Thoracic aorta (tissue), 2 donors: ENCODE measurements around the gene REXO4. TPM values are rescaled to one million over a fixed set of nuclear protein-coding genes. Genes with fewer than 3 reads are reported as not detected.

Experiments used
- ATAC-seq: fragments of 150-250 bp; one replicate; pipeline ENCODE4 v1.8.0; 2017; ENCODE audit warnings: low read depth; ENCODE audit not compliant: insufficient number of reproducible peaks, low FRiP score
- DNase-seq: peaks from one replicate; pipeline ENCODE4 v3.0.0-alpha.2; 2020; ENCODE audit warnings: low spot score
- H3K27ac ChIP-seq, 2 donors: fragments of 200-600 bp; sonication (generic); 1 replicate in 1 of 2; 2 replicates in 1 of 2; pipeline ENCODE4 v1.5.1; 2016; ENCODE audit warnings: mild to moderate bottlenecking in 2 of 2, moderate library complexity in 2 of 2
- H3K27me3 ChIP-seq: fragments of 200-600 bp; sonication (generic); replicated peaks from 2 replicates; pipeline ENCODE4 v1.6.0; 2016; ENCODE audit warnings: mild to moderate bottlenecking; ENCODE audit not compliant: insufficient read depth
- H3K36me3 ChIP-seq: fragments of 200-600 bp; sonication (generic); one replicate; pipeline ENCODE4 v1.5.1; 2016
- H3K4me1 ChIP-seq, 2 donors: fragments of 200-600 bp; sonication (generic); 1 replicate in 1 of 2; 2 replicates in 1 of 2; pipeline versions ENCODE4 v1.5.1 to v1.6.0; 2016; ENCODE audit warnings: low read depth in 2 of 2, mild to moderate bottlenecking in 1 of 2; ENCODE audit not compliant: control insufficient read depth in 1 of 2
- H3K4me3 ChIP-seq: fragments of 200-600 bp; sonication (generic); 2 replicates; pipeline ENCODE4 v1.5.1; 2016; ENCODE audit warnings: mild to moderate bottlenecking
- H3K9me3 ChIP-seq: fragments of 200-600 bp; sonication (generic); 2 replicates; pipeline ENCODE4 v1.5.1; 2016
- CTCF ChIP-seq: fragments of 200-600 bp; sonication (generic); IDR thresholded peaks from one replicate; pipeline ENCODE4 v1.5.1; 2019; ENCODE audit warnings: antibody characterized with exemption
- total RNA-seq, 2 donors: library from RNA; depleted of rRNA; stranded (reverse); fragments of >200 nt; gene quantifications; one replicate each; pipeline versions ENCODE4 v1.1.0 to v1.2.3, GENCODE V29; 2016

Gene REXO4
- total RNA-seq, 2 donors from 2014 or later = 7.7 to 18.6 TPM

- Histone ChIP-seq H3K9me3 (no peaks in the 10 kb centered on the region), H3K4me1 (peaks cover 25 to 68% of the 10 kb centered on the region in 2 donors), H3K27me3 (no peaks in the 10 kb centered on the region), H3K36me3 (peaks cover 28% of the 10 kb centered on the region), H3K4me3 (no peak overlapping the region), H3K27ac (no peak overlapping the region)
- TF ChIP-seq CTCF = no peak
- DNase-seq (no peak), ATAC-seq (no peak)
These were observed 48.4 kb downstream of the REXO4 start for GRCh38 chr9:133369422-133369821.

GRCh38 chr9:133368249-133368881 lies 49.4 kb downstream of the REXO4 start:
- H3K9me3 ChIP-seq = no peaks in the 10 kb centered on the region
- H3K27ac ChIP-seq = no peak overlapping the region
- TF ChIP-seq CTCF = no peak
- H3K4me1 ChIP-seq = peaks cover 19 to 58% of the 10 kb centered on the region in 2 donors
- peaks cover 38% of the 10 kb centered on the region for H3K36me3 ChIP-seq
- DNase-seq (no peak), ATAC-seq (peak; percentile 21)
- no peak overlapping the region for H3K4me3 ChIP-seq
- H3K27me3 ChIP-seq = no peaks in the 10 kb centered on the region

DNA sequence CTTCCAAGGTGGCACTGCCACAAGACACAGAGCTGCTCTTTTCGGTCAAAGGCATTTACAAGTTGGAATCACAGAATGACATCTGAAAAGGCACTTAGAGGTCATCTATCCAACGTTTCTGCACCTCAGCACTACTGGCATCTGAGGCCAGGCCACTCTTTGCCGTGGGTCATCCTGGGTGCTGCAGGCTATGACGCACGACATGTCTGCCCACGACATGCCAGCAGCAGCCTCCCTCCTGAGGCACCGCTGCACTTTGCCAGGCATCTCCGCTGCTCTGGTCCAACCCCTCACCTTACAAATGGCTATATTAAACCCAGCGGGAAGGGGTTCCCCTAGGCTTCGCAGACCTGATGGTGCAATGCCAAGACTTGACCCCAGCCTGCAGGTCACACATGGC lies 50.0 kb downstream of the REXO4 start:
- Histone ChIP-seq H3K4me1 (peaks cover 14 to 52% of the 10 kb centered on the region in 2 donors), H3K9me3 (no peaks in the 10 kb centered on the region), H3K27ac (no peak overlapping the region), H3K27me3 (no peaks in the 10 kb centered on the region), H3K36me3 (peaks cover 40% of the 10 kb centered on the region), H3K4me3 (no peak overlapping the region)
- DNase-seq = no peak
- no peak for TF ChIP-seq CTCF
- ATAC-seq = no peak

GRCh38 chr9:133367221-133367620 lies 50.6 kb downstream of the REXO4 start:
- no peaks in the 10 kb centered on the region for H3K9me3 ChIP-seq
- peaks cover 43% of the 10 kb centered on the region for H3K36me3 ChIP-seq
- DNase-seq = no peak
- H3K27ac ChIP-seq = no peak overlapping the region
- no peak overlapping the region for H3K4me3 ChIP-seq
- TF ChIP-seq CTCF = no peak
- peaks cover 9 to 46% of the 10 kb centered on the region in 2 donors for H3K4me1 ChIP-seq
- no peaks in the 10 kb centered on the region for H3K27me3 ChIP-seq
- ATAC-seq = no peak

DNA sequence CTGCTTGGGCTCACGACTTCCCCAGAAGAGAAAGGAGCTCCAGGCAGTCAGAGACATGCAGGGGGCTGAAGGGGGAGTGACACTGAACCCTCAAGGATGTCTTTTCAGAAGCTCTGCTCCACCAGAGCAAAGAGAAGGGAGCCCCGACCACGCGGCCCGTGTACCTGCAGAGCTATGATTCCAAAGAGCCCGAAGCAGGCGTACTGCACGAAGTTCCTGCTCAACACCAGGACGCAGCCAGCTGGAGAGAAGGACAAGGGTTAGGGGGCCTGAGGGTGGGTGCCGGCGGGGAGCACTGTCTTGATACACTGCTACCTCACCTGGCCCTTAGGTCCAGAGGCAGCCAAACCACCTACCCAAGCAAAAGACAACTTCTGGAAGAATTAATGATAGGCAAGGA lies 51.4 kb downstream of the REXO4 start:
- no peak for TF ChIP-seq CTCF
- H3K27ac ChIP-seq = no peak overlapping the region
- H3K36me3 ChIP-seq = peaks cover 43% of the 10 kb centered on the region
- H3K4me3 ChIP-seq = no peak overlapping the region
- no peaks in the 10 kb centered on the region for H3K27me3 ChIP-seq
- ATAC-seq = no peak
- H3K9me3 ChIP-seq = no peaks in the 10 kb centered on the region
- peaks cover 1 to 38% of the 10 kb centered on the region in 2 donors for H3K4me1 ChIP-seq
- no peak for DNase-seq
